GM12864 (cell line): Measurements from ENCODE around the gene RNF130.
"Not testable (repeated sequence)": the region's sequence is repeated elsewhere in the genome, so short reads cannot be mapped to it uniquely, and the experiment has no call there.

Experiments
- DNase-seq: peaks from one replicate; pipeline ENCODE4 v3.0.0-alpha.2; 2011; ENCODE audit warnings: low read depth
- H3K4me3 ChIP-seq: 2 replicates; pipeline ENCODE4 v1.5.1; 2011; ENCODE audit warnings: mild to moderate bottlenecking, low read depth, low read length, control low read depth
- TF ChIP-seq, protein P1 (sequence below): IDR thresholded peaks from 2 replicates; pipeline ENCODE4 v1.5.1; 2011; ENCODE audit warnings: low read depth, mild to moderate bottlenecking, moderate library complexity, low read length, control low read depth, inconsistent platforms; ENCODE audit errors: missing control alignments

Gene RNF130

DNA sequence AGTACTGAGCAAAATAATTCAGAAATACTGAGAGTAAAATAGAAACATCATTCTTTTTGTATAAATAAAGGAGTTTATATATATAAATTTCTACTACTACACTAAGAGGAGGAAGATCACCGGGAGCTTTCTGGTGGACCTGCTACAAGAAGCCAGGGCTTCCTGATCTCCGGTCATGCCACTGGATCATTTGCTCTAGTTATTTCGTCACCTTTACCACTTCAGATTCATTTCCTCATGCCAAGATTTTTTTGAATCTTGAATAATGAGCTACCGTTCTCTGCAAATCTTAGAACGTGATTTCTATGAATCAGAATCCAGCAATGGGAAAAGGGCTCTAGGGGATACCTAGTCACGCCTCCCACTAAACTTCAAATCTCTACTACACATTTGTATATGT lies 111.9 kb downstream of the RNF130 start:
- no peak overlapping the region for H3K4me3 ChIP-seq
- TF ChIP-seq, protein P1, sequence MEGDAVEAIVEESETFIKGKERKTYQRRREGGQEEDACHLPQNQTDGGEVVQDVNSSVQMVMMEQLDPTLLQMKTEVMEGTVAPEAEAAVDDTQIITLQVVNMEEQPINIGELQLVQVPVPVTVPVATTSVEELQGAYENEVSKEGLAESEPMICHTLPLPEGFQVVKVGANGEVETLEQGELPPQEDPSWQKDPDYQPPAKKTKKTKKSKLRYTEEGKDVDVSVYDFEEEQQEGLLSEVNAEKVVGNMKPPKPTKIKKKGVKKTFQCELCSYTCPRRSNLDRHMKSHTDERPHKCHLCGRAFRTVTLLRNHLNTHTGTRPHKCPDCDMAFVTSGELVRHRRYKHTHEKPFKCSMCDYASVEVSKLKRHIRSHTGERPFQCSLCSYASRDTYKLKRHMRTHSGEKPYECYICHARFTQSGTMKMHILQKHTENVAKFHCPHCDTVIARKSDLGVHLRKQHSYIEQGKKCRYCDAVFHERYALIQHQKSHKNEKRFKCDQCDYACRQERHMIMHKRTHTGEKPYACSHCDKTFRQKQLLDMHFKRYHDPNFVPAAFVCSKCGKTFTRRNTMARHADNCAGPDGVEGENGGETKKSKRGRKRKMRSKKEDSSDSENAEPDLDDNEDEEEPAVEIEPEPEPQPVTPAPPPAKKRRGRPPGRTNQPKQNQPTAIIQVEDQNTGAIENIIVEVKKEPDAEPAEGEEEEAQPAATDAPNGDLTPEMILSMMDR, result no peak
- no peak for DNase-seq

DNA sequence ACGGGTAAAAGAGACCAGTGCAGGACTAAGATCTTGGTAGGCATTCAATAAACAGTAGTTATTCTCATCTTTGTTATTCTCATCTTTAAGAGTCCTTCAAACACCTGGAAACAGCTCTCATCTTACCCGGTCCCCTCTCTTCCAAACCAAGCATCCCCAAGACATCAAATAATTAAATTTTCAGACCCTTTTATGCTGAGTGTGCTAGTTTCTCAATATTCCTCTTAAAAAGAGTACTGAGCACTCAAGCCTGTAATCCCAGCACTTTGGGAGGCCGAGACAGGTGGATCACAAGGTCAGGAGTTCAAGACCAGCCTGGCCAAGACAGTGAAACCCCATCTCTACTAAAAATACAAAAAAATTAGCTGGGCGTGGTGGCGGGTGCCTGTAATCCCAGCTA lies 112.4 kb downstream of the RNF130 start:
- not testable (repeated sequence) for DNase-seq, H3K4me3 ChIP-seq

DNA sequence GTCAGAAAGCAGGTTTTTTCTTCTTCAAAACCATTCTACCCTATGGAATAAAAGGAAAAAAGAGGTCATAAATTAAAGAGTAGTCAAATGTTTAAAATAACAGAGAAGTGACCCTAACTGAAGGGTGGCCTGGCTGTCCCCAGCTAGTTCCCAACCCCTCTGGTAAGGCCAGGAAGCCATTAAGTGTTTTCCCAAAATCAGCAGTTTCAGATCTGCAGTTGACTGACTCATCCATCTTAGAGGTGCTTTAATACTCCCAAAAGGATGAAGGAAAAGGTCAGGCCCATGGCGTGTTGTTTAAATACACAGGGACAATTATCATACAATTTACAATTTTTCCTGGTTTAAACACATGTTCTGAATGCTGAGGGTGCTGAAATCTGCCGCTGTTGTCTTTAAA lies 115.9 kb downstream of the RNF130 start:
- H3K4me3 ChIP-seq, result no peak overlapping the region
- TF ChIP-seq, protein P1, result no peak
- no peak for DNase-seq

DNA sequence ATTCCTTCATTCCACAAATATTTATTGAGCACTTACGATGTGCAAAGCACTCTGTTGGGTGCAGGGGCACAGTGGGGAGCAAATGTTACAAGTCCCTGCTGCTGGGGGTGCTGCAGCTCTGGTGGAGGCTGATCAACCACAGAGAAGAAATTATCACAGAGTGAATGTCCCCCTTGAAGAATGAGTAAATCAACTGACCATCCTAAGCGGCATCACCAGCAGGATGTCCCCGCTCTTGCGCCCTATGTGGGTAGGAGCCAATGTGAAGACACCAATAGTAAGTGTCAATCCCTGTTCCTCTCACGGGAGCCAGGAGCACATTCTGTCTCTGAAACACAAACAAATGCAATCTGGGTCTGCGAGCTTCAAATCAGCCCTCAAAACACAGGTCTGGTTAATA lies 116.5 kb downstream of the RNF130 start:
- H3K4me3 ChIP-seq, result no peak overlapping the region
- no peak for DNase-seq
- TF ChIP-seq, protein P1, result no peak

DNA sequence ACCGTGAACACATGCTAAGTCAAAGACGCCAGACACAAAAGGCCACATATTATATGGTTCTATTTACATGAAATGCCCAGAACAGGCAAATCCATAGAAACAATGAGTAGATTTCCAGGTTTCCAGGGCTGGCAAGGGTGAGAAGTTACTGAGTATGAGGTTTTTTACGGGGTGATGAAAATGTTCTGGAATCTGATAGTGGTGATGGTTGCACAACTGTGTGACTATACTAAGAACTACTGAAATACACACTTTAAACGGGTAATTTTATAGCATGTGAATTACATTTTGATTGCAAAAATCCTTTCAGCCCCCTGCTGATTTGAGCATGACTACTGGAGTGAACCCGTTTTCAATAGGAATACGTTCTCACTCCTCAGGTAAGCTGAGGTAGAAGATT lies 117.1 kb downstream of the RNF130 start:
- TF ChIP-seq, protein P1, result no peak
- H3K4me3 ChIP-seq, result no peak overlapping the region
- DNase-seq, result no peak

DNA sequence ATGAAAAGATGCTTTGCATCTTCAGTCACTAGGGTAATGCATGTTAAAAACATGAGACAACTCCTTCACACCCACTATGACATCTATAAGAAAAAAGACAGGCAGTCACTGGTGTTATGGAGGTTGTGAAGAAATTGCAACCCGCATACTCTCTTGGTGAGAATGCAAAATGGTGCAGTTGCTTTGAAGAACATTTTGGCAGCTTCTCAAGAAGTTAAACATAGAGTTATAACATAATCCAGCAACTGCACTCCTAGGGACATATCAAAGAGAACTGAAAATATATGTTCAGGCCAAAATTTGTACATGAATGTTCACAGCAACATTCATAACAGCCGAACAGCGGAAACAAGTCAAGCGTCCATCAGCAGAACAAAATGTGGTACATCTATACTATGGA lies 117.6 kb downstream of the RNF130 start:
- TF ChIP-seq, protein P1, result no peak
- no peak overlapping the region for H3K4me3 ChIP-seq
- DNase-seq, result no peak

DNA sequence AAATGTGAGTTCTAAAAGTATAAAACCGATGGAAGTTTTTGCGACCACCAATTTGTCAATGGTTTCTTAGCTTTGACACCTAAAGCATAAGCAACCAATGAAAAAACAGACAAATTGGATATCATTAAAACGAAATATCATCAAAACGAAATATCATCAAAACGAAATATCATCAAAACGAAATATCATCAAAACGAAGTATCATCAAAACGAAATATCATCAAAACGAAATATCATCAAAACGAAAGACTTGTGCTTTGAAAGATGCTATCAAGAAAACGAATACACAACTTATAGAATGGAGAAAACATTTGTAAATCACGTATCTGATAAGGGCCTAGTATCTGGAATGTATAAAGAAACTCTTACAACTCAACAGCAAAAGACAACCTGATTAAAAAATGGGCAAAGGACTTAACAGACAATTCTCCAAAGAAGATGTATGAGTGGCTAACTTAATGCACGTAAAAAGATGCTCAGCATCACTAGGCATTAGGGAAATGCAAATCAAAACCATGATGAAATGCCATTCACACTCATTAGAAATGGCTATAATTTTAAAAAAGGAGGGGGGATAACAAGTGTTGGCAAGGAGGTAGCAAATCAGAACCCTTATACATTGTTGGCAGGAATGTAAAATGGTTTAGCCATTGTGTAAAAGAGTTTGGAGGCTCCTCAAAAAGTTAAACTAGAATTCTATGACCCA lies 134.4 kb downstream of the RNF130 start:
- DNase-seq, result no peak
- H3K4me3 ChIP-seq, result no peak overlapping the region
- TF ChIP-seq, protein P1, result no peak
